ENCODE data around the gene LIPG. TPM values are rescaled to one million over a fixed set of nuclear protein-coding genes. Genes with fewer than 3 reads are reported as not detected.
"Not testable (repeated sequence)": the region's sequence is repeated elsewhere in the genome, so short reads cannot be mapped to it uniquely, and the experiment has no call there.

The LIPG gene
- total RNA-seq, 1 donor from 2014 or later, result 10.2 TPM

GRCh38 chr18:49519101-49519971 lies 42.5 kb upstream of the LIPG start:
- Mint-ChIP-seq H3K36me3 (ENCODE audit: unreplicated experiment) (no peaks in the 10 kb centered on the region), H3K27ac (ENCODE audit: unreplicated experiment) (no peak overlapping the region), H3K4me1 (ENCODE audit: low read depth, unreplicated experiment) (peaks cover 11% of the 10 kb centered on the region), H3K27me3 (ENCODE audit: unreplicated experiment) (no peaks in the 10 kb centered on the region), H3K9me3 (ENCODE audit: unreplicated experiment) (no peaks in the 10 kb centered on the region), H3K4me3 (ENCODE audit: unreplicated experiment) (no peak overlapping the region)
- no peak for TF ChIP-seq CTCF (IDR thresholded peaks at IDR 0.05; ENCODE audit: partially characterized antibody, unreplicated experiment)
- DNase-seq, result no peak

GRCh38 chr18:49520661-49521145 lies 41.2 kb upstream of the LIPG start:
- H3K9me3 Mint-ChIP-seq (ENCODE audit: unreplicated experiment), result no peaks in the 10 kb centered on the region
- H3K4me1 Mint-ChIP-seq (ENCODE audit: low read depth, unreplicated experiment), result peaks cover 11% of the 10 kb centered on the region
- H3K36me3 Mint-ChIP-seq (ENCODE audit: unreplicated experiment), result no peaks in the 10 kb centered on the region
- peak overlapping the region; percentile 7 for H3K4me3 Mint-ChIP-seq (ENCODE audit: unreplicated experiment)
- no peak for TF ChIP-seq CTCF (IDR thresholded peaks at IDR 0.05; ENCODE audit: partially characterized antibody, unreplicated experiment)
- H3K27ac Mint-ChIP-seq (ENCODE audit: unreplicated experiment), result peak overlapping the region; percentile 28
- no peak for DNase-seq
- H3K27me3 Mint-ChIP-seq (ENCODE audit: unreplicated experiment), result no peaks in the 10 kb centered on the region

- Mint-ChIP-seq H3K36me3 (ENCODE audit: unreplicated experiment) (no peaks in the 10 kb centered on the region), H3K4me1 (ENCODE audit: low read depth, unreplicated experiment) (peaks cover 11% of the 10 kb centered on the region), H3K27me3 (ENCODE audit: unreplicated experiment) (no peaks in the 10 kb centered on the region), H3K4me3 (ENCODE audit: unreplicated experiment) (no peak overlapping the region), H3K27ac (ENCODE audit: unreplicated experiment) (peak overlapping the region; percentile 85), H3K9me3 (ENCODE audit: unreplicated experiment) (no peaks in the 10 kb centered on the region)
- DNase-seq, result peak; percentile 29
- TF ChIP-seq CTCF (IDR thresholded peaks at IDR 0.05; ENCODE audit: partially characterized antibody, unreplicated experiment), result no peak
Observed at GRCh38 chr18:49521216-49521835, 40.5 kb upstream of the LIPG start.

- not testable (repeated sequence) for H3K27me3 Mint-ChIP-seq (ENCODE audit: unreplicated experiment); DNase-seq; H3K27ac Mint-ChIP-seq (ENCODE audit: unreplicated experiment); H3K9me3 Mint-ChIP-seq (ENCODE audit: unreplicated experiment); H3K4me3 Mint-ChIP-seq (ENCODE audit: unreplicated experiment); H3K36me3 Mint-ChIP-seq (ENCODE audit: unreplicated experiment)
- peaks cover 11% of the 10 kb centered on the region for H3K4me1 Mint-ChIP-seq (ENCODE audit: low read depth, unreplicated experiment)
Observed at GRCh38 chr18:49523580-49524093, 38.2 kb upstream of the LIPG start.

- Mint-ChIP-seq H3K27ac (ENCODE audit: unreplicated experiment) (no peak overlapping the region), H3K27me3 (ENCODE audit: unreplicated experiment) (no peaks in the 10 kb centered on the region), H3K9me3 (ENCODE audit: unreplicated experiment) (no peaks in the 10 kb centered on the region), H3K4me1 (ENCODE audit: low read depth, unreplicated experiment) (peaks cover 11% of the 10 kb centered on the region), H3K36me3 (ENCODE audit: unreplicated experiment) (no peaks in the 10 kb centered on the region), H3K4me3 (ENCODE audit: unreplicated experiment) (no peak overlapping the region)
- DNase-seq, result no peak
- no peak for TF ChIP-seq CTCF (IDR thresholded peaks at IDR 0.05; ENCODE audit: partially characterized antibody, unreplicated experiment)
Observed at GRCh38 chr18:49524349-49524748, 37.5 kb upstream of the LIPG start.

Data from glutamatergic neuron (in vitro differentiated cells).